ENCODE results near the gene MBD5.

DNA sequence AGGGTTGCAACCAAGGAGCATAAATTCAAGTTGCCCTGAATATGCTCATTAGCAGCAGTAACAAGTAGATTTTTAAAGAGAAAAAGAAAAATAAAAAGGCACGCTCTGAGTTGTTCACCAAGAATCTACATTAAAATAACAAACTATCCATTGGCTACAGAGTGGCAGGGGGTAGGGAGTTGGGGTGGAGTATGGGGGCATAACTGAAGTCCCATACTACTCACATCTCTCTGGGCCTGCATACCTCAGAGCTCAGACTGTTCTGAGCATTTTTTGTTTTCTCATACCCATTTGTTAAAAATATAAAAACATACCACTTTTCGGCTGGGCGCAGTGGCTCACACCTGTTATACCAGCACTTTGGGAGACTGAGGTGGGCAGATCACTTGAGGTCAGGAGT lies 31.8 kb upstream of the MBD5 start:
- TF ChIP-seq, protein P1, sequence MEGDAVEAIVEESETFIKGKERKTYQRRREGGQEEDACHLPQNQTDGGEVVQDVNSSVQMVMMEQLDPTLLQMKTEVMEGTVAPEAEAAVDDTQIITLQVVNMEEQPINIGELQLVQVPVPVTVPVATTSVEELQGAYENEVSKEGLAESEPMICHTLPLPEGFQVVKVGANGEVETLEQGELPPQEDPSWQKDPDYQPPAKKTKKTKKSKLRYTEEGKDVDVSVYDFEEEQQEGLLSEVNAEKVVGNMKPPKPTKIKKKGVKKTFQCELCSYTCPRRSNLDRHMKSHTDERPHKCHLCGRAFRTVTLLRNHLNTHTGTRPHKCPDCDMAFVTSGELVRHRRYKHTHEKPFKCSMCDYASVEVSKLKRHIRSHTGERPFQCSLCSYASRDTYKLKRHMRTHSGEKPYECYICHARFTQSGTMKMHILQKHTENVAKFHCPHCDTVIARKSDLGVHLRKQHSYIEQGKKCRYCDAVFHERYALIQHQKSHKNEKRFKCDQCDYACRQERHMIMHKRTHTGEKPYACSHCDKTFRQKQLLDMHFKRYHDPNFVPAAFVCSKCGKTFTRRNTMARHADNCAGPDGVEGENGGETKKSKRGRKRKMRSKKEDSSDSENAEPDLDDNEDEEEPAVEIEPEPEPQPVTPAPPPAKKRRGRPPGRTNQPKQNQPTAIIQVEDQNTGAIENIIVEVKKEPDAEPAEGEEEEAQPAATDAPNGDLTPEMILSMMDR (conservative IDR thresholded peaks at IDR 0.05; ENCODE audit: low read length), result no peak
- no peak for TF ChIP-seq EZH2phosphoT487 (IDR thresholded peaks at IDR 0.05; ENCODE audit: borderline replicate concordance, low read depth, low read length)
